GM12878 (cell line): ENCODE results near the gene VPS45. TPM values are rescaled to one million over a fixed set of nuclear protein-coding genes. Genes with fewer than 3 reads are reported as not detected.

Experiments used
- BCLAF1 ChIP-seq: fragments of 450-650 bp; IDR thresholded peaks from 2 replicates; pipeline ENCODE4 v1.6.1; 2017; ENCODE audit warnings: antibody characterized with exemption, mild to moderate bottlenecking, moderate library complexity
- CBFB ChIP-seq: IDR thresholded peaks from 2 replicates; pipeline ENCODE4 v1.6.1; 2016; ENCODE audit warnings: antibody characterized with exemption, low read depth
- EED ChIP-seq: sonication (generic); IDR thresholded peaks from 2 replicates; pipeline ENCODE4 v1.6.1; 2016; ENCODE audit warnings: antibody characterized with exemption, low read depth
- GATAD2B ChIP-seq: fragments of 450-650 bp; conservative IDR thresholded peaks from 2 replicates; pipeline ENCODE4 v1.6.1; 2017; ENCODE audit warnings: low read depth, mild to moderate bottlenecking, moderate library complexity
- IKZF2 ChIP-seq, 2 experiments: fragments of 450-650 bp; IDR thresholded peaks; 2 replicates each; pipeline ENCODE4 v1.6.1; 2017; ENCODE audit warnings: mild to moderate bottlenecking in 2 of 2, moderate library complexity in 2 of 2
- NFIC ChIP-seq: IDR thresholded peaks from 2 replicates; pipeline ENCODE4 v1.6.1; 2012; ENCODE audit warnings: low read depth, mild to moderate bottlenecking, inconsistent platforms, low read length, moderate library complexity
- POLR2AphosphoS2 ChIP-seq: IDR thresholded peaks from 2 replicates; pipeline ENCODE4 v1.6.1; 2011; ENCODE audit warnings: low read depth, mild to moderate bottlenecking, low read length, improper control_type of control experiment, moderate library complexity
- RB1 ChIP-seq: fragments of 450-650 bp; formaldehyde crosslinking; IDR thresholded peaks from 2 replicates; pipeline ENCODE4 v1.6.1; 2017; ENCODE audit warnings: mild to moderate bottlenecking, borderline replicate concordance
- STAT1 ChIP-seq: fragments of 450-650 bp; conservative IDR thresholded peaks from 2 replicates; pipeline ENCODE4 v1.6.1; 2014; ENCODE audit warnings: antibody characterized with exemption, mild to moderate bottlenecking
- YY1 ChIP-seq: IDR thresholded peaks from 2 replicates; pipeline ENCODE4 v1.6.1; 2011; ENCODE audit warnings: low read depth, mild to moderate bottlenecking, low read length
- ZNF384 ChIP-seq: IDR thresholded peaks from 2 replicates; pipeline ENCODE4 v1.6.1; 2012; ENCODE audit warnings: low read depth, mild to moderate bottlenecking, low read length, improper control_type of control experiment, borderline replicate concordance
- polyA plus RNA-seq, 11 experiments: library from polyadenylated mRNA; depleted of rRNA in 4 of 11; unstranded in 6 of 11; stranded (reverse) in 5 of 11; fragments of >200 nt; fragmentation: Nextera tagmentation in 4 of 11; fragmentation: Illumina TruSeq in 1 of 11; extraction: Ambion mirVana in 4 of 11; extraction: Trizol in 1 of 11; gene quantifications; 1 replicate in 1 of 11; 2 replicates in 10 of 11; pipeline versions ENCODE4 v1.2.1 to v1.2.3, GENCODE V29; 2011 to 2016; ENCODE audit warnings: inconsistent platforms in 2 of 11, missing spikeins in 2 of 11, low read depth in 1 of 11
- total RNA-seq, 4 experiments: library from RNA; depleted of rRNA in 3 of 4; stranded (reverse); fragments of >200 nt in 3 of 4; fragmentation: Illumina TruSeq in 1 of 4; extraction: Trizol in 1 of 4; gene quantifications; 2 replicates each; pipeline versions ENCODE4 v1.2.1 to v1.2.3, GENCODE V29; 2013 to 2021

VPS45 gene
- total and polyA plus RNA-seq, 10 of the 15 experiments (the other 5 are each of a cell fraction or from before 2014, with no cell fraction given) = 24.4 to 48.7 (median 34.5) TPM

- TF ChIP-seq RB1 = 0 out of 2 replicates have a peak, but pooled peaks have one; percentile 23
- TF ChIP-seq POLR2AphosphoS2 = no peak
- no peak for TF ChIP-seq NFIC
- TF ChIP-seq IKZF2 (IDR thresholded peaks at IDR 0.05) = peak in 1 of 2 experiments; percentile 43; a peak in 1 of 4 replicates
- TF ChIP-seq EED = peak; percentile 56; the same call in 1 of the 2 replicates
- TF ChIP-seq GATAD2B = 0 out of 2 replicates have a peak, but pooled peaks have one; percentile 36
- 0 out of 2 replicates have a peak, but pooled peaks have one; percentile 47 for TF ChIP-seq STAT1
- no peak for TF ChIP-seq CBFB
- no peak for TF ChIP-seq ZNF384
- no peak for TF ChIP-seq BCLAF1
- 0 out of 2 replicates have a peak, but pooled peaks have one; percentile 18 for TF ChIP-seq YY1
These were observed 98.3 kb downstream of the VPS45 start (continued) for GRCh38 chr1:150165622-150166612.
